Thymus (tissue), 11 donors: Measurements from ENCODE around the gene EBLN1. TPM values are rescaled to one million over a fixed set of nuclear protein-coding genes. Genes with fewer than 3 reads are reported as not detected.

ENCODE experiments used
- DNase-seq, 9 donors: peaks; one replicate each; pipeline ENCODE4 v3.0.0-alpha.2; 2013; ENCODE audit warnings: low spot score in 9 of 9, low read depth in 6 of 9, missing footprints in 1 of 9
- H3K27ac ChIP-seq, 2 donors: one replicate each; pipeline ENCODE4 v1.5.1; 2013; ENCODE audit warnings: control low read depth in 1 of 2, low read depth in 1 of 2, low read length in 1 of 2, mild to moderate bottlenecking in 1 of 2, moderate library complexity in 1 of 2
- H3K27me3 ChIP-seq, 2 donors: one replicate each; pipeline ENCODE4 v1.5.1; 2013; ENCODE audit warnings: low read length in 1 of 2; ENCODE audit not compliant: control insufficient read depth in 2 of 2, insufficient read depth in 1 of 2
- H3K36me3 ChIP-seq, 2 donors: one replicate each; pipeline ENCODE4 v1.5.1; 2013; ENCODE audit warnings: low read length in 1 of 2, mild to moderate bottlenecking in 1 of 2, moderate library complexity in 1 of 2; ENCODE audit not compliant: control insufficient read depth in 2 of 2, insufficient read depth in 2 of 2
- H3K4me1 ChIP-seq, 2 donors: one replicate each; pipeline ENCODE4 v1.5.1; 2013; ENCODE audit warnings: low read length in 2 of 2; ENCODE audit not compliant: control insufficient read depth in 2 of 2, insufficient read depth in 2 of 2
- H3K4me3 ChIP-seq, 2 donors: one replicate each; pipeline ENCODE4 v1.5.1; 2013; ENCODE audit warnings: low read length in 2 of 2, control low read depth in 1 of 2, mild to moderate bottlenecking in 1 of 2
- H3K9me3 ChIP-seq, 2 donors: one replicate each; pipeline ENCODE4 v1.5.1; 2013; ENCODE audit warnings: low read length in 1 of 2, mild to moderate bottlenecking in 1 of 2; ENCODE audit not compliant: control insufficient read depth in 2 of 2, insufficient read depth in 1 of 2
- WGBS: extraction: QIAGEN DNeasy Blood & Tissue Kit; methylation state at CpG from one replicate; pipeline ENCODE4 v1.1.7; 2013; 5-methylcytosine and 5-hydroxymethylcytosine counted together
- polyA plus RNA-seq: library from polyadenylated mRNA; stranded (reverse); fragments of 200-250 nt; gene quantifications from one replicate; pipeline ENCODE4 v1.2.3, GENCODE V29; 2013
- total RNA-seq: library from RNA; stranded (reverse); fragments of 120-200 nt; gene quantifications from one replicate; pipeline ENCODE4 v1.2.4, GENCODE V29; 2013
- donor health status: healthy.

EBLN1 gene
- total and polyA plus RNA-seq, 2 donors = 0.11 TPM; not detected in 1

- Histone ChIP-seq H3K4me1 (peaks cover 7 to 9% of the 10 kb centered on the region in 2 donors), H3K9me3 (peaks cover 0 to 7% of the 10 kb centered on the region in 2 donors), H3K4me3 (peak overlapping the region; percentile 60 to 85), H3K27me3 (peaks cover 17 to 44% of the 10 kb centered on the region in 2 donors), H3K36me3 (no peaks in the 10 kb centered on the region), H3K27ac (peak overlapping the region; percentile 88 to 89)
- under 1% methylated on average over 28 of the region's 28 CpGs for WGBS
- peak in 7 of 9 donors; percentile 44 to 87 (median 54) for DNase-seq
These were observed 34.0 kb upstream of the EBLN1 start for GRCh38 chr10:22251751-22252223.

- WGBS = 9% methylated on average over 13 of the region's 13 CpGs
- peaks cover 0 to 7% of the 10 kb centered on the region in 2 donors for H3K9me3 ChIP-seq
- peak overlapping the region; percentile 60 to 85 for H3K4me3 ChIP-seq
- peak overlapping the region in 1 of 2 donors; percentile 31 for H3K27ac ChIP-seq
- peak in 2 of 9 donors; percentile 18 to 24 for DNase-seq
- H3K36me3 ChIP-seq = no peaks in the 10 kb centered on the region
- H3K27me3 ChIP-seq = peaks cover 17 to 39% of the 10 kb centered on the region in 2 donors
- H3K4me1 ChIP-seq = peaks cover 7 to 9% of the 10 kb centered on the region in 2 donors
These were observed 33.3 kb upstream of the EBLN1 start for GRCh38 chr10:22250897-22251660.

GRCh38 chr10:22247636-22248035 is 29.8 kb upstream of the EBLN1 start:
- H3K4me1 ChIP-seq = peaks cover 0 to 2% of the 10 kb centered on the region in 2 donors

GRCh38 chr10:22246680-22247391 is 29.0 kb upstream of the EBLN1 start:
- H3K4me1 ChIP-seq = no peaks in the 10 kb centered on the region
- no peak for DNase-seq
- no peak overlapping the region for H3K27ac ChIP-seq
- no peaks in the 10 kb centered on the region for H3K9me3 ChIP-seq
- WGBS = 85% methylated on average over 3 of the region's 3 CpGs
- H3K4me3 ChIP-seq = no peak overlapping the region
- peaks cover 0 to 8% of the 10 kb centered on the region in 2 donors for H3K27me3 ChIP-seq
- H3K36me3 ChIP-seq = no peaks in the 10 kb centered on the region

More at GRCh38 chr10:22247636-22248035, 29.8 kb upstream of the EBLN1 start:
- WGBS = 95% methylated on average over 2 of the region's 2 CpGs
- Histone ChIP-seq H3K36me3 (no peaks in the 10 kb centered on the region), H3K4me3 (no peak overlapping the region), H3K9me3 (no peaks in the 10 kb centered on the region), H3K27ac (no peak overlapping the region), H3K27me3 (peaks cover 3 to 16% of the 10 kb centered on the region in 2 donors)
- no peak for DNase-seq

GRCh38 chr10:22245567-22245966 is 27.8 kb upstream of the EBLN1 start:
- H3K27me3 ChIP-seq = no peaks in the 10 kb centered on the region
- no peak overlapping the region for H3K27ac ChIP-seq
- whole genome bisulfite sequencing = 95% methylated on average over 2 of the region's 2 CpGs
- H3K9me3 ChIP-seq = no peaks in the 10 kb centered on the region
- H3K36me3 ChIP-seq = no peaks in the 10 kb centered on the region
- no peaks in the 10 kb centered on the region for H3K4me1 ChIP-seq
- H3K4me3 ChIP-seq = no peak overlapping the region
- DNase-seq = no peak

- Histone ChIP-seq H3K36me3 (no peaks in the 10 kb centered on the region), H3K4me3 (no peak overlapping the region), H3K27me3 (no peaks in the 10 kb centered on the region), H3K9me3 (no peaks in the 10 kb centered on the region), H3K4me1 (no peaks in the 10 kb centered on the region), H3K27ac (no peak overlapping the region)
- 96% methylated on average over 3 of the region's 3 CpGs for WGBS
- no peak for DNase-seq
These were observed 27.0 kb upstream of the EBLN1 start for GRCh38 chr10:22244855-22245254.

GRCh38 chr10:22244001-22244400 is 26.2 kb upstream of the EBLN1 start:
- no peak overlapping the region for H3K4me3 ChIP-seq
- WGBS = 90% methylated on average over 4 of the region's 4 CpGs
- H3K9me3 ChIP-seq = no peaks in the 10 kb centered on the region
- no peaks in the 10 kb centered on the region for H3K4me1 ChIP-seq
- DNase-seq = peak in 1 of 9 donors; percentile 33
- no peak overlapping the region for H3K27ac ChIP-seq
- no peaks in the 10 kb centered on the region for H3K27me3 ChIP-seq
- H3K36me3 ChIP-seq = no peaks in the 10 kb centered on the region

GRCh38 chr10:22243321-22243720 is 25.5 kb upstream of the EBLN1 start:
- H3K36me3 ChIP-seq = no peaks in the 10 kb centered on the region
- no peak overlapping the region for H3K27ac ChIP-seq
- WGBS = 96% methylated on average over 4 of the region's 4 CpGs
- no peaks in the 10 kb centered on the region for H3K27me3 ChIP-seq
- no peak for DNase-seq
- no peaks in the 10 kb centered on the region for H3K9me3 ChIP-seq
- H3K4me3 ChIP-seq = no peak overlapping the region
- no peaks in the 10 kb centered on the region for H3K4me1 ChIP-seq

GRCh38 chr10:22231260-22231659 is 13.4 kb upstream of the EBLN1 start:
- Histone ChIP-seq H3K36me3 (no peaks in the 10 kb centered on the region), H3K9me3 (no peaks in the 10 kb centered on the region), H3K4me1 (peaks cover 0 to 2% of the 10 kb centered on the region in 2 donors), H3K4me3 (no peak overlapping the region), H3K27me3 (no peaks in the 10 kb centered on the region), H3K27ac (no peak overlapping the region)
- WGBS = 99% methylated on average over 1 of the region's 1 CpG
- no peak for DNase-seq
